DMS79 (cell line): Measurements from ENCODE around the gene CELA2B.

Experiments
- DNase-seq: peaks from one replicate; lab custom pipeline; 2025; lab: John Stamatoyannopoulos, UW

The CELA2B gene

GRCh38 chr1:15526021-15526489, 50.2 kb downstream of the CELA2B start:
- DNase-seq: no peak

- peak; percentile 100 for DNase-seq
These were observed 50.8 kb downstream of the CELA2B start, which contains the start of gene DNAJC16 for GRCh38 chr1:15526490-15527339. DNAJC16 (plus strand) TSS chr1:15526848; CDS start chr1:15529106, 2,258 bp downstream.

GRCh38 chr1:15531003-15531402, 55.1 kb downstream of the CELA2B start:
- no peak for DNase-seq

- DNase-seq: no peak
These were observed 55.8 kb downstream of the CELA2B start for GRCh38 chr1:15531682-15532081.

GRCh38 chr1:15538771-15539170, 62.9 kb downstream of the CELA2B start:
- peak; percentile 46 for DNase-seq

- DNase-seq: no peak
These were observed 64.3 kb downstream of the CELA2B start for GRCh38 chr1:15540186-15540585.
